ENCODE results near the gene GON4L. TPM values are rescaled to one million over a fixed set of nuclear protein-coding genes. Genes with fewer than 3 reads are reported as not detected.

GON4L gene
- total and polyA plus RNA-seq, 4 donors, result 16.2 to 61.4 (median 32.3) TPM

DNA sequence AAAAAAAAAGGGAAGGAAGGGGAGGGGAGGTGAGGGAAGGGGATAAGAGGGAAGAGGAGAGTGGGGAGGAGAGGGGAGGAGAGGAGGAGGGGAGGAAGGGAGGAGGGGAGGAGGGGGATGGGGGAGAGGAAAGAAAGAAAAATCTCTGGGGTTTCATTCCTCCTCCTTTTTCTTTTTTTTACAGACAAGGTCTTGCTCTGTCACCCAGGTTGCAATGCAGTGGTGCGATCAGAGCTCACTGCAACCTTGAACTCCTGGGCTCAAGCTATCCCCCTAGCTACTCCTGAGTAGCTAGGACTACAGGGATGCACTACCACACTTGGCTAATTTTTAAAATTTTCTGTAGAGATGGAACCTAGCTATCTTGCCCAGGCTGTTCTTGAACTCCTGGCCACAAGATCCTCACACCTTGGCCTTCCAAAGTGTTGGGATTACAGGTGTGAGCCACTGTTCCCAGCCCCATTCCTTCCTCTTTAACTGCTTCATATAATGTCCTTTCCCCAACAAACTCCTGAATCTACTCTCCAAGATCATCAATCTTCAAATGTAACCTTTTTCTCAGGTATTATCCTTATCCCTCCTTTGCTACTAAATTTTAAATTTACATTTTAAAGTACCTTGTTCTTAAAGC lies 23.2 kb downstream of the GON4L start:
- H3K27ac ChIP-seq (ENCODE audit: low read depth in 1 of 2, low read length in 1 of 2), result no peak overlapping the region
- H3K9ac ChIP-seq (ENCODE audit: insufficient read depth in 1 of 2, low read length in 2 of 2), result no peak overlapping the region
- no peaks in the 10 kb centered on the region for H3K9me3 ChIP-seq (ENCODE audit: control insufficient read depth in 4 of 4, insufficient read depth in 3 of 4, low read length in 3 of 4)
- WGBS, 2 donors, result 93 to 94% methylated on average over 1 of the region's 1 CpG
- H3K4me1 ChIP-seq (ENCODE audit: control insufficient read depth in 5 of 5, insufficient read depth in 5 of 5, low read length in 5 of 5), result peaks cover 0 to 6% (median 0%) of the 10 kb centered on the region in 5 donors
- no peak for ATAC-seq (ENCODE audit: insufficient read depth, low FRiP score)
- H3K4me3 ChIP-seq, result no peak overlapping the region
- H3K36me3 ChIP-seq (ENCODE audit: control insufficient read depth in 4 of 4, insufficient read depth in 4 of 4, low read length in 4 of 4), result peaks cover 0 to 8% (median under 1%) of the 10 kb centered on the region in 4 donors
- DNase-seq, result no peak
- no peaks in the 10 kb centered on the region for H3K27me3 ChIP-seq (ENCODE audit: control insufficient read depth in 3 of 3, insufficient read depth in 3 of 3, low read length in 2 of 3)
- TF ChIP-seq, protein P1, sequence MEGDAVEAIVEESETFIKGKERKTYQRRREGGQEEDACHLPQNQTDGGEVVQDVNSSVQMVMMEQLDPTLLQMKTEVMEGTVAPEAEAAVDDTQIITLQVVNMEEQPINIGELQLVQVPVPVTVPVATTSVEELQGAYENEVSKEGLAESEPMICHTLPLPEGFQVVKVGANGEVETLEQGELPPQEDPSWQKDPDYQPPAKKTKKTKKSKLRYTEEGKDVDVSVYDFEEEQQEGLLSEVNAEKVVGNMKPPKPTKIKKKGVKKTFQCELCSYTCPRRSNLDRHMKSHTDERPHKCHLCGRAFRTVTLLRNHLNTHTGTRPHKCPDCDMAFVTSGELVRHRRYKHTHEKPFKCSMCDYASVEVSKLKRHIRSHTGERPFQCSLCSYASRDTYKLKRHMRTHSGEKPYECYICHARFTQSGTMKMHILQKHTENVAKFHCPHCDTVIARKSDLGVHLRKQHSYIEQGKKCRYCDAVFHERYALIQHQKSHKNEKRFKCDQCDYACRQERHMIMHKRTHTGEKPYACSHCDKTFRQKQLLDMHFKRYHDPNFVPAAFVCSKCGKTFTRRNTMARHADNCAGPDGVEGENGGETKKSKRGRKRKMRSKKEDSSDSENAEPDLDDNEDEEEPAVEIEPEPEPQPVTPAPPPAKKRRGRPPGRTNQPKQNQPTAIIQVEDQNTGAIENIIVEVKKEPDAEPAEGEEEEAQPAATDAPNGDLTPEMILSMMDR (IDR thresholded peaks at IDR 0.05; ENCODE audit: control extremely low read depth, extremely low read depth), result no peak

DNA sequence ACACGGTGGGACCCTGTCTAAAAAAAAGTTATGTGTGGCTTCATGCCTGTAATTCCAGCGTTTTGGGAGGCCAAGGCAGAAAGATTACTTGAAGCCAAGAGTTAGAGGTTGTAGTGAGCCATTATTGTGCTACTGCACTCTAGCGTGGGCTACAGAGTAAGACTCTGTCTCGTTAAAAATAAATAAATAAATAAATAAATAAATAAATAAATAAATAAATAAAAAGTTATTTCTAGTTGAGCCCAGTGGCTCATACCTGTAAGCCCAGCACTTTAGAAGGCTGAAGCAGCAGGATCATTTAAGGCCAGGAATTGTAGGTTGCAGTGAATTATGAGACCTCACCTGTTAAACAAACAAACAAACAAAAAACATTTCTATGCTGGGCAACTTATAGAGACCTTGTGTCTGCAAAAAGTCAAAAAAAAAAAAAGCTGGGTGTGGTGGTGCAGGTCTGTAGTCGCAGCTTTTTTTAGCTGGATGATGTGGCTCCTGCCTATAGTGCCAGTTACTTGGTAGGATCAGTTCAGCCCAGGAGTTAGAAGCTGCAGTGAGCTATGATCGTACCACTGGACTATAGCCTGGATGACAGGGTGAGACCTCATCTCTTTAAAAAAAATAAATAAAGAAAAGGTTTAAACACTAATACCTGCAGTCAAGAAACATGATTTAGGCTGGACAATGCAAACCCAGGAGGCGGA lies 25.6 kb downstream of the GON4L start:
- no peak overlapping the region for H3K27ac ChIP-seq (ENCODE audit: low read depth in 1 of 2, low read length in 1 of 2)
- TF ChIP-seq, protein P1 (IDR thresholded peaks at IDR 0.05; ENCODE audit: control extremely low read depth, extremely low read depth), result no peak
- H3K4me1 ChIP-seq (ENCODE audit: control insufficient read depth in 5 of 5, insufficient read depth in 5 of 5, low read length in 5 of 5), result peaks cover 0 to 6% (median 0%) of the 10 kb centered on the region in 5 donors
- H3K4me3 ChIP-seq, result no peak overlapping the region
- DNase-seq (no peak), ATAC-seq (ENCODE audit: insufficient read depth, low FRiP score) (no peak)
- peaks cover 0 to 3% (median under 1%) of the 10 kb centered on the region in 4 donors for H3K36me3 ChIP-seq (ENCODE audit: control insufficient read depth in 4 of 4, insufficient read depth in 4 of 4, low read length in 4 of 4)
- H3K9ac ChIP-seq (ENCODE audit: insufficient read depth in 1 of 2, low read length in 2 of 2), result no peak overlapping the region
- no peaks in the 10 kb centered on the region for H3K27me3 ChIP-seq (ENCODE audit: control insufficient read depth in 3 of 3, insufficient read depth in 3 of 3, low read length in 2 of 3)
- no peaks in the 10 kb centered on the region for H3K9me3 ChIP-seq (ENCODE audit: control insufficient read depth in 4 of 4, insufficient read depth in 3 of 4, low read length in 3 of 4)
- WGBS, 2 donors, result 97 to 98% methylated on average over 7 of the region's 7 CpGs

DNA sequence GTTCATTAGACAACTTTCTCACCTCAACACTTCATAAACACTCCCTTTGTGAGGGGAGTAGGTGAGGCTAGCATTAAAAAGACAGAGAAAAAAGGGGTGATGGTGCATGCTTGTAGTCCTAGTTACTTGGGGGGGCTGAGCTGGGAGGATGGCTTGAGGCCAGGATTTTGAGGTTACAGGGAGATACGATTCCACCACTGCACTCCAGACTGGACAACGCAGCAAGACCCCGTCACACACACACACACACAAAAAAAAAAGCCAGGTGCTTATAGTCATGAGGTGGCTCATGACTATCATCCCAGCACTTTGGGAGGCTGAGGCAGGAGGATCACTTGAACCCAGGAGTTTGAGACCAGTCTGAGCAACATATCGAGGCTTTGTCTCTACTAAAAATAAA lies 29.6 kb downstream of the GON4L start:
- Histone ChIP-seq H3K9ac (ENCODE audit: insufficient read depth in 1 of 2, low read length in 2 of 2) (no peak overlapping the region), H3K27ac (ENCODE audit: low read depth in 1 of 2, low read length in 1 of 2) (no peak overlapping the region), H3K36me3 (ENCODE audit: control insufficient read depth in 4 of 4, insufficient read depth in 4 of 4, low read length in 4 of 4) (peaks cover 1 to 9% (median 4%) of the 10 kb centered on the region in 4 donors), H3K4me3 (no peak overlapping the region), H3K4me1 (ENCODE audit: control insufficient read depth in 5 of 5, insufficient read depth in 5 of 5, low read length in 5 of 5) (no peaks in the 10 kb centered on the region), H3K9me3 (ENCODE audit: control insufficient read depth in 4 of 4, insufficient read depth in 3 of 4, low read length in 3 of 4) (no peaks in the 10 kb centered on the region), H3K27me3 (ENCODE audit: control insufficient read depth in 3 of 3, insufficient read depth in 3 of 3, low read length in 2 of 3) (no peaks in the 10 kb centered on the region)
- 87 to 92% methylated on average over 4 of the region's 4 CpGs for WGBS, 2 donors
- ATAC-seq (ENCODE audit: insufficient read depth, low FRiP score), result no peak
- no peak for DNase-seq
- TF ChIP-seq, protein P1 (IDR thresholded peaks at IDR 0.05; ENCODE audit: control extremely low read depth, extremely low read depth), result no peak

Data from lung (tissue), 12 donors.